K562 treated with DMSO at 1 percent for 12 hours (cell line): ENCODE measurements around the gene OR10S1. TPM values are rescaled to one million over a fixed set of nuclear protein-coding genes. Genes with fewer than 3 reads are reported as not detected.

ENCODE experiments used
- total RNA-seq: library from RNA; unstranded; fragments of 300-600 nt; gene quantifications from 2 replicates; pipeline ENCODE4 v1.2.3, GENCODE V29; 2022; ENCODE audit not compliant: insufficient read depth

OR10S1 gene
- not detected in 2 replicates for total RNA-seq

GRCh38 chr11:123977731-123978347 lies at the start of gene OR10S1:
Gene OR10S1, minus strand, starts transcription at chr11:123977781. Its CDS starts 117 bp downstream, at chr11:123977664.

GRCh38 chr11:124026498-124026897 lies 48.9 kb upstream of the OR10S1 start, which contains the start of gene OR10G8:
Gene OR10G8, plus strand, starts transcription at chr11:124026798. Its CDS starts 2,825 bp downstream, at chr11:124029623.

GRCh38 chr11:124012697-124013096 lies 35.1 kb upstream of the OR10S1 start, which contains the start of gene OR10G4:
Gene OR10G4, plus strand, starts transcription at chr11:124012997. Its CDS starts 2,578 bp downstream, at chr11:124015575.

GRCh38 chr11:123995119-123995518 lies 17.5 kb upstream of the OR10S1 start, which contains the start of gene OR10G6:
Gene OR10G6, minus strand, starts transcription at chr11:123995161. Its CDS starts 0 bp downstream, at chr11:123995161.

GRCh38 chr11:123943738-123944137 lies 33.8 kb downstream of the OR10S1 start, which contains the start of gene OR6T1:
Gene OR6T1, minus strand, starts transcription at chr11:123943838. Its CDS starts 0 bp downstream, at chr11:123943838.

GRCh38 chr11:123939317-123939716 lies 38.3 kb downstream of the OR10S1 start, which contains the start of gene OR4D5:
Gene OR4D5, plus strand, starts transcription at chr11:123939617. Its CDS starts 0 bp downstream, at chr11:123939617.

Other genes starting within 250 kb of the OR10S1 start
- 1.2 and 4.1 TPM in 2 replicates for gene ZNF202, start 236.1 kb downstream of the OR10S1 start, total RNA-seq
- not detected in 2 replicates for gene OR6X1, start 223.3 kb downstream of the OR10S1 start, total RNA-seq
- gene OR6M1, start 171.4 kb downstream of the OR10S1 start, total RNA-seq, result not detected in 2 replicates
- not detected in 2 replicates for gene TMEM225, start 92.1 kb downstream of the OR10S1 start, total RNA-seq
- not detected in 2 replicates for gene OR8D4, start 75.6 kb downstream of the OR10S1 start, total RNA-seq
- gene OR4D5, start 38.2 kb downstream of the OR10S1 start, total RNA-seq, result not detected in 2 replicates
- gene OR6T1, start 33.9 kb downstream of the OR10S1 start, total RNA-seq, result not detected in 2 replicates
- gene OR10G6, start 17.4 kb upstream of the OR10S1 start, total RNA-seq, result not detected in 2 replicates
- gene OR10G4, start 35.2 kb upstream of the OR10S1 start, total RNA-seq, result not detected in 2 replicates
- not detected in 2 replicates for gene OR10G9, start 45.2 kb upstream of the OR10S1 start, total RNA-seq
- not detected in 2 replicates for gene OR10G8, start 49.0 kb upstream of the OR10S1 start, total RNA-seq
- gene OR10G7, start 63.5 kb upstream of the OR10S1 start, total RNA-seq, result not detected in 2 replicates
- gene VWA5A, start 137.7 kb upstream of the OR10S1 start, total RNA-seq, result 8.2 and 19.6 TPM in 2 replicates
- gene OR10D3, start 205.6 kb upstream of the OR10S1 start, total RNA-seq, result 0.16 TPM in 1 of 2 replicates, not detected in the other